ENCODE data around the gene TAGLN2.
A peak's percentile ranks its signal among the peaks of the same experiment; 100 is the strongest.

Gene TAGLN2

GRCh38 chr1:159936273-159936904 lies 11.1 kb upstream of the TAGLN2 start:
- no peaks in the 10 kb centered on the region for H3K36me3 ChIP-seq (ENCODE audit: control insufficient read depth in 2 of 2, insufficient read depth in 2 of 2, low read length in 2 of 2)
- no peak overlapping the region for H3K4me3 ChIP-seq (ENCODE audit: low read length in 2 of 2)
- H3K27me3 ChIP-seq (ENCODE audit: control insufficient read depth in 2 of 2, insufficient read depth in 2 of 2, low read length in 2 of 2) = no peaks in the 10 kb centered on the region
- H3K9ac ChIP-seq (ENCODE audit: low read depth in 1 of 2, low read length in 2 of 2) = peak overlapping the region; percentile 4 to 45
- peaks cover 40 to 41% of the 10 kb centered on the region in 2 donors for H3K4me1 ChIP-seq (ENCODE audit: control insufficient read depth in 2 of 2, insufficient read depth in 2 of 2, low read length in 2 of 2)
- peak overlapping the region; percentile 38 to 47 for H3K27ac ChIP-seq (ENCODE audit: low read depth in 2 of 2, low read length in 2 of 2)
- no peaks in the 10 kb centered on the region for H3K9me3 ChIP-seq (ENCODE audit: control insufficient read depth in 2 of 2, low read length in 2 of 2)

DNA sequence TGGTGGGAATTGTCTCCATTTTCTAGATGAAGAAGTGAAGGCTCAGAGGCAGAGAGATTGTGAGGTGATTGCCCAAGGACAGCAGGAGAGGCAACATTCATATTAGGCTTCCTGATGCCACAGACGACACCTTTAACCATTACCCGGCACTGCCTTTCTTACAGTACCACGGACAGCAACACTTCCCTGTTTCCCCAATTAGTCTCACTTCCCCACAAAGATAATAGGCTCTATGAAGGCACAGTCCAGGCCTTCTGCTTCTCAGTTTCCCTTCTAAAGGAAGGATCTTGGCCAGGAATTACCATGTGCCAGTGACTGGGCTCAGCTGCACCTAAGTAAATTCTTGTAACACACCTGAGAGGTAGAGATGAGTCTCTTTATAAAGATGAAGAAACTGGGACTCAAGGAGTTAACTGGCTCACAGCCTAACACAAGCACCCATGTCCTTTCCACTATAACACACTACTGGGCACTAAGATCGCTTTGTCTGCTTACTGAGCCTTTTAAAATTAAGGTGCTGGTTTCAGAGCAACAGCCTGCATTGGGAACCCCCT lies 10.5 kb upstream of the TAGLN2 start:
- Histone ChIP-seq H3K27me3 (ENCODE audit: control insufficient read depth in 2 of 2, insufficient read depth in 2 of 2, low read length in 2 of 2) (no peaks in the 10 kb centered on the region), H3K27ac (ENCODE audit: low read depth in 2 of 2, low read length in 2 of 2) (no peak overlapping the region), H3K36me3 (ENCODE audit: control insufficient read depth in 2 of 2, insufficient read depth in 2 of 2, low read length in 2 of 2) (no peaks in the 10 kb centered on the region), H3K9ac (ENCODE audit: low read depth in 1 of 2, low read length in 2 of 2) (no peak overlapping the region), H3K4me3 (ENCODE audit: low read length in 2 of 2) (no peak overlapping the region), H3K4me1 (ENCODE audit: control insufficient read depth in 2 of 2, insufficient read depth in 2 of 2, low read length in 2 of 2) (peaks cover 40 to 41% of the 10 kb centered on the region in 2 donors), H3K9me3 (ENCODE audit: control insufficient read depth in 2 of 2, low read length in 2 of 2) (no peaks in the 10 kb centered on the region)

GRCh38 chr1:159935305-159935704 lies 10.0 kb upstream of the TAGLN2 start:
- no peak overlapping the region for H3K9ac ChIP-seq (ENCODE audit: low read depth in 1 of 2, low read length in 2 of 2)
- no peaks in the 10 kb centered on the region for H3K9me3 ChIP-seq (ENCODE audit: control insufficient read depth in 2 of 2, low read length in 2 of 2)
- no peaks in the 10 kb centered on the region for H3K27me3 ChIP-seq (ENCODE audit: control insufficient read depth in 2 of 2, insufficient read depth in 2 of 2, low read length in 2 of 2)
- peaks cover 38 to 39% of the 10 kb centered on the region in 2 donors for H3K4me1 ChIP-seq (ENCODE audit: control insufficient read depth in 2 of 2, insufficient read depth in 2 of 2, low read length in 2 of 2)
- no peak overlapping the region for H3K27ac ChIP-seq (ENCODE audit: low read depth in 2 of 2, low read length in 2 of 2)
- H3K36me3 ChIP-seq (ENCODE audit: control insufficient read depth in 2 of 2, insufficient read depth in 2 of 2, low read length in 2 of 2) = no peaks in the 10 kb centered on the region
- no peak overlapping the region for H3K4me3 ChIP-seq (ENCODE audit: low read length in 2 of 2)

DNA sequence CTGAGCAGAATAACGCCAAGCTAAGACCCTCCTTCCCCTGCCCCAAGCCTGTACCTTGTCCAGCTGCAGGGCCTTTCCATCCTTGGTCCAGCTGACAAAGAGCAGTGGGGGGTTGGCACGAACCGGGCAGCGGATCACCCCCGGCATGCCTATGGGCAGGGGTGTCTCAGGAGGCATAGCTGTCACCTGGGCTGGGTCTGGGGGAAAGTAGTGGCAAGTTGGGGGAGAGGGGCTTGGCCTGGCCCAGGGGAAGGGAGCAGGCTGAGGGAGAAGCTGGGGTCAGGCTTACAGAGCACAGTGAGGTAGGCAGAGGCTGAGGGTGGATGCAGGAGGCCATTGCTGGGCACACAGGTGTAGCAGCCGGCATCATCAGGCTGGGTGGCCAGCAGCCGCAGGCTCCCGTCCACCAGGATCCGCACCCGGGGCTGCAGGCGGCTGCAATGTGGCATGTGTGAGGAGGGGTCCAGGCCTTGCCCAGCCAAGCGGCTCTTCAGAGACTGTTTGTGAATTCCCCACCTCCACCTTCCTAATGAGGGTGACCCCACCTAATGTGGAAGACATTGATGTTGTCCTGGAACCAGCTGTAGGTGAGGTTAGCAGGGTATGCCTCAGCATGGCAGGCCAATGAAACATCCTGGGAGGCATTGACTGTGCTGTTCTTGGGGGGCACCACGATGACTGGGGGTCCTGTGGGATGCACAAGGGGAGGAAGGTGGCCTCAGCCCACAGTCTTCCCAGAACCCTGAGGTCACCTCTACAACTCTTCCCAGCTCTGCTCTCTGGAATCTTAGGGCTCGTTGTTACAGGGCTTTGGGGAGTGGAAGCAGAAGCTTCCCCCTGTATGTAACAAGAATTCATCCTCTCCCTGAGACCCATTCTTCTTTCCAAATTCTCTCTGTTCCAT lies 9.1 kb upstream of the TAGLN2 start:
- Histone ChIP-seq H3K4me1 (ENCODE audit: control insufficient read depth in 2 of 2, insufficient read depth in 2 of 2, low read length in 2 of 2) (peaks cover 32 to 33% of the 10 kb centered on the region in 2 donors), H3K4me3 (ENCODE audit: low read length in 2 of 2) (no peak overlapping the region), H3K27ac (ENCODE audit: low read depth in 2 of 2, low read length in 2 of 2) (no peak overlapping the region), H3K9me3 (ENCODE audit: control insufficient read depth in 2 of 2, low read length in 2 of 2) (no peaks in the 10 kb centered on the region), H3K27me3 (ENCODE audit: control insufficient read depth in 2 of 2, insufficient read depth in 2 of 2, low read length in 2 of 2) (no peaks in the 10 kb centered on the region), H3K9ac (ENCODE audit: low read depth in 1 of 2, low read length in 2 of 2) (no peak overlapping the region), H3K36me3 (ENCODE audit: control insufficient read depth in 2 of 2, insufficient read depth in 2 of 2, low read length in 2 of 2) (no peaks in the 10 kb centered on the region)

DNA sequence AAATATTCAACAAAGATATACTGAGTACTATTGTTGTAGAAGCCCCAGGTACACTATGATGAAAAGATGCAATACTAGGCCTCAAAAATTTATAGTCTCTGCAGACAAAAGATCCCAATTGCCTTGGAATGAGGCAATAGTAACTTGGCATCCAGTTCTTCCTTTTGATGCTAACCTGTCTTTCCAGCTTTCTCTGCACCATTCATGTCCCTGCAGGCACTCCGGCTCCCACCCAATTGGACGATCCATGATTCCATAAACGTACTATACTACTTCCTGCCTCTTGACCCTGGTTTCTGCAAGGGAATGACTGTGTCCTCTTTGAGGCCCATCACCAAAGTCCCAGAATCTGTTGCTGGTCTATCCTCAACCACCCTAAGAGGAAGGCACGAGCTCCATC lies 8.0 kb upstream of the TAGLN2 start:
- Histone ChIP-seq H3K9ac (ENCODE audit: low read depth in 1 of 2, low read length in 2 of 2) (no peak overlapping the region), H3K4me1 (ENCODE audit: control insufficient read depth in 2 of 2, insufficient read depth in 2 of 2, low read length in 2 of 2) (peaks cover 22 to 23% of the 10 kb centered on the region in 2 donors), H3K27ac (ENCODE audit: low read depth in 2 of 2, low read length in 2 of 2) (no peak overlapping the region), H3K36me3 (ENCODE audit: control insufficient read depth in 2 of 2, insufficient read depth in 2 of 2, low read length in 2 of 2) (no peaks in the 10 kb centered on the region), H3K4me3 (ENCODE audit: low read length in 2 of 2) (no peak overlapping the region), H3K27me3 (ENCODE audit: control insufficient read depth in 2 of 2, insufficient read depth in 2 of 2, low read length in 2 of 2) (no peaks in the 10 kb centered on the region), H3K9me3 (ENCODE audit: control insufficient read depth in 2 of 2, low read length in 2 of 2) (no peaks in the 10 kb centered on the region)

DNA sequence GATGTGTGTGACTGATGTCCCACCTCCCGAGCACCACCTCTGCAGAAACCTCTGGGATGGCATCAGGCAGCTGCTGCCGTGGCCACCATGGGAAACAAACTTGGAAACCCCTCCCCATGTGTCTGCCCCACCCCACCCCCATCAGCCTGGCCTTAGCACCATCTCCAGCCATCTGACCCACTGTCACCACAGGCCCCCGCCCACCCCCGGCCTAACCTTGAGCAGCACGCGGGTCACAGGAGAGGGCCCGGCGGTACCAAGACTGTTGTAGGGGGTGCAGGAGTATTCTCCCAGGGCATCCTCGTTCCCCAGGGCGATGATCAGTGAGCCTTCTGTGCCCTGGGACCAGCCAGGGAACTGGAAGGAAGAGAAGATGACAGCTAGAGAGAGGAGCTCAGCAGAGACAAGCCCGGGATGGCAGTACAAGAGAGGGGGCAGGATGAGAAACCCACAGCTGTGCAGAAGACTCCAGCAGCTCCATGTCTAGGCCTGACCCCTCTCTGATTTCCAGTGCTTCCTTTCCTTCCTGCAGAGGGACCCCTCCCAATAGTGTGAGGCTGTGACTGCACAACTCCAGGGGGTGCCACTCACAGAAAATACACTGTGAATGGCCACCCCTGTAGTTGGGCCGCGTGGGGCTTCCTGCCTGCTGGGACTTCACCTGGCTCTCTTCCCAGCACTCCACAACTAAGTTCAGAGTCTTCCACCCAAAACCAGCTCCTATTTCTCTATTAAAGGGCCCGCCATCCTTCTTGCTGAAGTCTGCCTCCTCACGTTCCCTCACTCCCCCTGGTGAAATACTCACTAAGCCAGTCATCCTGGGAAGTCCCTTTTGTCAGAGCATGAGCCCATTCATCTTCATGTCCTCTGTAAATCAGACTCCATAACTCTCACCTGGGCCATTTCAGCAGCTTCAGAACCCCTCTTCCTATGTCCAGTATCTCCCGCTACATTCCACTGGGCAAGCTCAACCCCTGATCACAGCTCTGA lies 7.3 kb upstream of the TAGLN2 start:
- H3K36me3 ChIP-seq (ENCODE audit: control insufficient read depth in 2 of 2, insufficient read depth in 2 of 2, low read length in 2 of 2) = no peaks in the 10 kb centered on the region
- H3K4me3 ChIP-seq (ENCODE audit: low read length in 2 of 2) = no peak overlapping the region
- H3K27ac ChIP-seq (ENCODE audit: low read depth in 2 of 2, low read length in 2 of 2) = no peak overlapping the region
- peaks cover 20% of the 10 kb centered on the region in 2 donors for H3K4me1 ChIP-seq (ENCODE audit: control insufficient read depth in 2 of 2, insufficient read depth in 2 of 2, low read length in 2 of 2)
- H3K9ac ChIP-seq (ENCODE audit: low read depth in 1 of 2, low read length in 2 of 2) = no peak overlapping the region
- no peaks in the 10 kb centered on the region for H3K9me3 ChIP-seq (ENCODE audit: control insufficient read depth in 2 of 2, low read length in 2 of 2)
- H3K27me3 ChIP-seq (ENCODE audit: control insufficient read depth in 2 of 2, insufficient read depth in 2 of 2, low read length in 2 of 2) = no peaks in the 10 kb centered on the region

GRCh38 chr1:159931795-159932173 lies 6.5 kb upstream of the TAGLN2 start:
- Histone ChIP-seq H3K36me3 (ENCODE audit: control insufficient read depth in 2 of 2, insufficient read depth in 2 of 2, low read length in 2 of 2) (no peaks in the 10 kb centered on the region), H3K27me3 (ENCODE audit: control insufficient read depth in 2 of 2, insufficient read depth in 2 of 2, low read length in 2 of 2) (no peaks in the 10 kb centered on the region), H3K4me1 (ENCODE audit: control insufficient read depth in 2 of 2, insufficient read depth in 2 of 2, low read length in 2 of 2) (peaks cover 12 to 13% of the 10 kb centered on the region in 2 donors), H3K9me3 (ENCODE audit: control insufficient read depth in 2 of 2, low read length in 2 of 2) (no peaks in the 10 kb centered on the region), H3K4me3 (ENCODE audit: low read length in 2 of 2) (no peak overlapping the region), H3K9ac (ENCODE audit: low read depth in 1 of 2, low read length in 2 of 2) (no peak overlapping the region), H3K27ac (ENCODE audit: low read depth in 2 of 2, low read length in 2 of 2) (no peak overlapping the region)

- Histone ChIP-seq H3K27ac (ENCODE audit: low read depth in 2 of 2, low read length in 2 of 2) (no peak overlapping the region), H3K27me3 (ENCODE audit: control insufficient read depth in 2 of 2, insufficient read depth in 2 of 2, low read length in 2 of 2) (no peaks in the 10 kb centered on the region), H3K9me3 (ENCODE audit: control insufficient read depth in 2 of 2, low read length in 2 of 2) (no peaks in the 10 kb centered on the region), H3K4me1 (ENCODE audit: control insufficient read depth in 2 of 2, insufficient read depth in 2 of 2, low read length in 2 of 2) (peaks cover 8% of the 10 kb centered on the region in 2 donors), H3K36me3 (ENCODE audit: control insufficient read depth in 2 of 2, insufficient read depth in 2 of 2, low read length in 2 of 2) (no peaks in the 10 kb centered on the region), H3K4me3 (ENCODE audit: low read length in 2 of 2) (no peak overlapping the region), H3K9ac (ENCODE audit: low read depth in 1 of 2, low read length in 2 of 2) (no peak overlapping the region)
These were observed 5.9 kb upstream of the TAGLN2 start for GRCh38 chr1:159931101-159931794.

DNA sequence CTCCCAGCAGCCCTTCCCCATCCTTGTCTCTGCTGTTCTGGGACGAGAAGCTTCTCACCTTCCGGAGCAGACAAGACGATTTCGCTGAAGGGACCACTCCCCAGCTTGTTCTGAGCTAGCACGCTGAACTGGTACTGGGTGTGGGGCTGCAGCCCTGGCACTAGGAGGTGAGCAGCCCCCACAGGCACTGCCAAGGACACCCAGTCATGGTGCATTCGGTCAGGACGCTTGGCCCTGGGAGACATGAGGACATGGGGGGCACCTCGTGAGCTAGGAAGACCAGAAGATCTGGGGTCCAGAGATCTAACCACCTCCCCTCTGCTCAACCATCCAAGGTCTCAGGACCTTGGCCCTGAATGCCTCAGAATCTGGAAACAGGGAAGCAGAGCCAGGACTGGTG lies 5.3 kb upstream of the TAGLN2 start:
- no peaks in the 10 kb centered on the region for H3K9me3 ChIP-seq (ENCODE audit: control insufficient read depth in 2 of 2, low read length in 2 of 2)
- H3K9ac ChIP-seq (ENCODE audit: low read depth in 1 of 2, low read length in 2 of 2) = no peak overlapping the region
- no peaks in the 10 kb centered on the region for H3K36me3 ChIP-seq (ENCODE audit: control insufficient read depth in 2 of 2, insufficient read depth in 2 of 2, low read length in 2 of 2)

More for the DNA sequence above, 5.3 kb upstream of the TAGLN2 start:
- H3K4me3 ChIP-seq (ENCODE audit: low read length in 2 of 2) = no peak overlapping the region
- H3K27me3 ChIP-seq (ENCODE audit: control insufficient read depth in 2 of 2, insufficient read depth in 2 of 2, low read length in 2 of 2) = no peaks in the 10 kb centered on the region
- peaks cover 11 to 13% of the 10 kb centered on the region in 2 donors for H3K4me1 ChIP-seq (ENCODE audit: control insufficient read depth in 2 of 2, insufficient read depth in 2 of 2, low read length in 2 of 2)
- no peak overlapping the region for H3K27ac ChIP-seq (ENCODE audit: low read depth in 2 of 2, low read length in 2 of 2)

Measured in mucosa of rectum (tissue), 2 donors.